T47D (cell line): Measurements from ENCODE around the gene EIF5A2.
A peak's percentile ranks its signal among the peaks of the same experiment; 100 is the strongest.
"Not testable (repeated sequence)": the region's sequence is repeated elsewhere in the genome, so short reads cannot be mapped to it uniquely, and the experiment has no call there.

ENCODE experiments used
- DNase-seq, 2 experiments: peaks; one replicate each; pipeline versions ENCODE4 v3.0.0 to v3.0.0-alpha.2; 2011 to 2012; ENCODE audit warnings: low read depth in 1 of 2, low spot score in 1 of 2
- JUND ChIP-seq: IDR thresholded peaks from 2 replicates; pipeline ENCODE4 v1.6.1; 2012; ENCODE audit warnings: low read depth
- in situ Hi-C: cut with HindIII; loops from 2 replicates; pipeline ENCODE4 v1.10.0; 2016; ENCODE audit warnings: low sequenced_read_pairs, low pct_unique_long_range_greater_than_20kb

The EIF5A2 gene

GRCh38 chr3:170889132-170889531 is 19.3 kb downstream of the EIF5A2 start:
- no peak for TF ChIP-seq JUND
- in situ Hi-C loops: no loop called here
- no peak for DNase-seq

DNA sequence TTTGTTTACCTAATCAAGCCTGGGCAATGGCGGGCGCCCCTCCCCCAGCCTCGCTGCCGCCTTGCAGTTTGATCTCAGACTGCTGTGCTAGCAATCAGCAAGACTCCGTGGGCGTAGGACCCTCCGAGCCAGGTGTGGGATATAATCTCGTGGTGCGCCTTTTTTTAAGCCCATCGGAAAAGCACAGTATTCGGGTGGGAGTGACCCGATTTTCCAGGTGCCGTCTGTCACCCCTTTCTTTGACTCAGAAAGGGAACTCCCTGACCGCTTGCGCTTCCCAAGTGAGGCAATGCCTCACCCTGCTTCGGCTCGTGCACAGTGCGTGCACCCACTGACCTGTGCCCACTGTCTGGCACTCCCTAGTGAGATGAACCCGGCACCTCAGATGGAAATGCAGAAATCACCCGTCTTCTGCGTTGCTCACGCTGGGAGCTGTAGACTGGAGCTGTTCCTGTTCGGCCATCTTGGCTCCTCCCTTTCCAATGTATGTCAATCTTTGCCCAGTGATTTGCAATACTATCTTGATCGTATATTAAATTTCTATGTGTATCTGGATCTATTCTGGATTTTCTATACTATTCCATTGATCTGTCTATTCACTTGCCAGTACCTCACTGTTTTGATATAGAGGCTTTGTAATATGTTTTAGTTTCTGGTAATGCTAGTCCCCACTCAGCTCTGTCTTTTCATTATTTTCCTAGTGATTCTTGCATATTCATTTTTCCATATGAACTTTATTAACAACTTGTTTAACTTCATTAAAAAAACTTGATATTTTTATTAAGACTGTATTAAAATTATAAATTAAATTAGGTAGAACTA is 24.1 kb downstream of the EIF5A2 start:
- DNase-seq, in situ Hi-C loops: not testable (repeated sequence)

DNA sequence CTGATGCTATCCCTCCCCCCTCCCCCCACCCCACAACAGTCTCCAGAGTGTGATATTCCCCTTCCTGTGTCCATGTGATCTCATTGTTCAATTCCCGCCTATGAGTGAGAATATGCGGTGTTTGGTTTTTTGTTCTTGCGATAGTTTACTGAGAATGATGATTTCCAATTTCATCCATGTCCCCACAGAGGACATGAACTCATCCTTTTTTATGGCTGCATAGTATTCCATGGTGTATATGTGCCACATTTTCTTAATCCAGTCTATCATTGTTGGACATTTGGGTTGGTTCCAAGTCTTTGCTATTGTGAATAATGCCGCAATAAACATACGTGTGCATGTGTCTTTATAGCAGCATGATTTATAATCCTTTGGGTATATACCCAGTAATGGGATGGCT is 29.7 kb downstream of the EIF5A2 start:
- DNase-seq, in situ Hi-C loops: not testable (repeated sequence)

DNA sequence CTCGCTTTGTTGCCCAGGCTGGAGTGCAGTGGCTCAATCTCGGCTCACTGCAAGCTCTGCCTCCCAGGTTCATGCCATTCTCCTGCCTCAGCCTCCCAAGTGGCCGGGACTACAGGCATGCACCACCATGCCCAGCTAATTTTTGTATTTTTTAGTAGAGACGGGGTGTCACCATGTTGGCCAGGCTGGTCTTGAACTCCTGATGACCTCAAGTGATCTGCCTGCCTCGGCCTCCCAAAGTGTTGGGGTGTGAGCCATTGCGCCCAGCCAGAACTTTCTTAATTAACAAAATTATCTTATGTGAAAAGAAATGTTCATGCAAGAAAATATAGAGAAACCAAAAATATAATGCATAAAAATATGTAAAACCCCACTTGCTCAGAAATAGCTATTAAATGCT is 31.1 kb downstream of the EIF5A2 start:
- in situ Hi-C loops, DNase-seq: not testable (repeated sequence)

DNA sequence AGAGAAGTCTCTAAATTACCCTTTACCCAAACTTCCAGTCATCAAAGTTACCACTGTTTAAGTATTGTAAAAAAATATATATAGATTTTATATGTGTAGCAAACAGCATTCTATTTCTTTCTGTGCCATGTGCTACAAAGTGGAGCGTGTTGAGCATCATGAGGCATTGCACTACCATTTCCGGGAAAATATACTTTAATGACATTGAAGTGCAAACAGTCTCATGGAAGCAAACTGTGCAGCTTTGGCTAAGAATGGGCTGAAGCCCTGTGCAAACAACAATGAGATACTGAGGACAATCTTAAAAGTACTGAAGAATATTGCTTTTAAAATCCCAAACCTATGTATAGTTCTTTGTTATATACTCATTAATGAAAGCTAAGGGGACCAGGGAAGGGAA is 31.9 kb downstream of the EIF5A2 start:
- DNase-seq: no peak
- in situ Hi-C loops: no loop called here
- no peak for TF ChIP-seq JUND

DNA sequence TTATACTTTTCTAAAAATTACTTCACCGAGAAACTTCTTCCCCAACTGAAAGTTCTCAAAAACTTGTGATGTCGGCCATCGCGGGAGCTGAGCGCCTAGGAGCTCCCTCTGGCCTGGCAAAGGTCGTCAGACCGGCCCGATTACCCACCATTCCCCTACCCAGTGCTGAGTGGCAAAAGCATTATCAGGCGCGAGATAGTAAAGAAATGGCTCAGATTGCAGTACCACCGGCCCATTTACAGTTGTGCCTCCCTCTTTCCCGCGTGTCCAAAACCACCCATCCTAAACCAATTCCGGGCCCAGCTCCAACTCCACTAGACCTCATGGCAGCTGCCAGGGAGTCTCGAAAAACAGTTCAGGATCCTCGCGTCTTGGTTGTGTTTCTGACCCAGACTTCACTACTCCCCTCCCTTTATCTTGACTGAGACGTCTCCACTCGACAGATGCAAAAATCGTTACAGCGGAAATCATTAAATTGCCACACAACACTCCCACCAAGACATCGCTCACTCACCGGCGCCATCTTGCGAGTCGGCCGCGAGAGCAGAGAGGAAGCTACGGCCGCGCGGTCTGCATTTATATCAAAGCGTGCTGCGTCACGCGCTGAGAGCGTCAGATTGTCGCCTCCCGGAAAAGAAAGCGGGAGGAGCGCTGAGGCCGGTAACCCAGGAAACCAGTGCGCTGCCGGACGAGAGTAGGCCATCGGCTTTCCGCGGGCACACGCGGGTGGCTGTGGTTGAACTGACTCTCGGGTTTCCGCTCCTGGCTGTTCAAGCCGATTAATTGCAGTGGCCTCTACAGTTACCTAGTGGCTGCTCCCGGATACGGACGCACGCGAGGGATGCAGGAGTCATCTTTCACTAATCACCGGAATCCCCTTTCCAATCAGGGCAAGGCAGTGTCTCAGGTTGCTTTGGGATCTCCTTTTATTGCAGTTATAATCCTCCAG is 38.5 kb downstream of the EIF5A2 start, which contains the start of gene RPL22L1:
Gene RPL22L1, minus strand, starts transcription at position 551 of the 949 bp plus-strand sequence. Its CDS starts 28 bp downstream, at position 523.
- TF ChIP-seq JUND: no peak
- DNase-seq: peak; percentile 89 to 99
- in situ Hi-C loops: no loop called here

GRCh38 chr3:170869239-170869590 is 39.2 kb downstream of the EIF5A2 start:
- TF ChIP-seq JUND: no peak
- peak in 1 of 2 experiments; percentile 40 for DNase-seq
- in situ Hi-C loops: no loop called here

GRCh38 chr3:170868577-170869238 is 39.7 kb downstream of the EIF5A2 start:
- no peak for TF ChIP-seq JUND
- in situ Hi-C loops: no loop called here
- no peak for DNase-seq

- DNase-seq: peak in 1 of 2 experiments; percentile 38
- in situ Hi-C loops: no loop called here
Observed at GRCh38 chr3:170867143-170867937, 41.1 kb downstream of the EIF5A2 start.

DNA sequence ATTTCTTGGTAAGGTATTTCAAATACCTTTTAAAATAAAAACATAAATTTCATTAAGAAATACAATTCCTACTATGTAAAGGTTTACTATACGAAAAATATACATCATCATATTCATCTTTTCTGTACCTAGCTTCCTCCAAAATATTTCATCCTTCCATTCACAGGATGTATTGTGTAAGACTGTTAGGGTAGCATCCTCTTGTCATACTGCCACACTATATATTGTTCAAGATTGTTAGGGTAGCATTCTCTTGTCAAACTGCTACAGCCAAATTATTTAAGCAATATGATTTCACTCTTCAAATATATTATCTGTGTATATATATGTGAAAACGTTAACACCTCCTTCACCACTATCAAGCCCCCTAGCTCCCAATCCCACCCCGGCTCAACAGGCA is 41.9 kb downstream of the EIF5A2 start:
- DNase-seq: no peak
- no peak for TF ChIP-seq JUND
- in situ Hi-C loops: no loop called here

More at GRCh38 chr3:170867143-170867937, 41.1 kb downstream of the EIF5A2 start:
- TF ChIP-seq JUND: no peak

GRCh38 chr3:170865209-170866094 is 43.0 kb downstream of the EIF5A2 start:
- in situ Hi-C loops: no loop called here
- no peak for TF ChIP-seq JUND
- DNase-seq: peak in 1 of 2 experiments; percentile 47
